HCT116 (cell line): Measurements from ENCODE around the gene ATP5PD. TPM values are rescaled to one million over a fixed set of nuclear protein-coding genes. Genes with fewer than 3 reads are reported as not detected.

Source experiments
- ATAC-seq: fragments of 200-7000 bp; cut with Tn5 transposase; 2 replicates; pipeline ENCODE4 v1.9.1; 2020; ENCODE audit warnings: mild to moderate bottlenecking, moderate library complexity
- BruUV-seq: library from RNA; stranded (reverse); fragments of 400-500 nt; replicated peaks from 2 replicates; lab custom pipeline; 2021; lab: Mats Ljungman, UMichigan
- CTCF ChIA-PET: fragments of 300-600 bp; sonication (Branson Sonifier 250); formaldehyde crosslinking; loops from one replicate; lab custom pipeline; 2021; ENCODE audit warnings: antibody characterized with exemption; lab: Charles Lee
- POLR2A ChIA-PET: fragments of 300-600, 350-600 bp; sonication (Branson Sonifier 250); formaldehyde crosslinking; loops from one replicate; lab custom pipeline; 2021; ENCODE audit warnings: antibody characterized with exemption; lab: Charles Lee
- RAD21 ChIA-PET, 2 experiments: fragments of 300-600 bp; sonication (Branson Sonifier 250); formaldehyde crosslinking; loops; one replicate each; lab custom pipeline; 2023; ENCODE audit warnings: low total read pairs in 2 of 2; ENCODE audit not compliant: uncharacterized antibody in 2 of 2, unreplicated experiment in 2 of 2, low non-redundant PET in 1 of 2; lab: Charles Lee
- DNase-seq: peaks from one replicate; pipeline ENCODE4 v3.0.0-alpha.2; 2010; ENCODE audit warnings: low read depth, low spot score
- H2AFZ ChIP-seq: fragments of 200-600 bp; shearing (Covaris generic), sonication (generic); 2 replicates; pipeline ENCODE4 v1.6.1; 2017; ENCODE audit warnings: low read depth, mixed run types, mixed read lengths, antibody characterized with exemption, low read length; ENCODE audit not compliant: poor library complexity, severe bottlenecking
- H3K27ac ChIP-seq: 2 replicates; pipeline ENCODE4 v1.5.1; 2012; ENCODE audit warnings: low read depth, low read length
- H3K27me3 ChIP-seq: fragments of 200-600 bp; sonication (generic); 2 replicates; pipeline ENCODE4 v1.6.1; 2016; ENCODE audit warnings: mixed run types, low read length, mixed read lengths; ENCODE audit not compliant: insufficient read depth
- H3K36me3 ChIP-seq, 2 experiments: fragments of 200-500 bp in 1 of 2; fragments of 200-600 bp in 1 of 2; sonication (Bioruptor generic) in 1 of 2; sonication (generic) in 1 of 2; 2 replicates each; pipeline versions ENCODE4 v1.5.1 to v1.6.1; 2014 to 2016; ENCODE audit warnings: low read length in 2 of 2, inconsistent platforms in 1 of 2, mixed read lengths in 1 of 2, mixed run types in 1 of 2; ENCODE audit not compliant: insufficient read depth in 2 of 2, control insufficient read depth in 1 of 2
- H3K4me1 ChIP-seq, 2 experiments: fragments of 200-600 bp in 1 of 2; sonication (generic) in 1 of 2; 2 replicates each; pipeline versions ENCODE4 v1.5.1 to v1.6.1; 2012 to 2017; ENCODE audit warnings: low read length in 2 of 2, inconsistent platforms in 1 of 2, mild to moderate bottlenecking in 1 of 2, mixed read lengths in 1 of 2, mixed run types in 1 of 2, moderate library complexity in 1 of 2; ENCODE audit not compliant: insufficient read depth in 2 of 2, control insufficient read depth in 1 of 2
- H3K4me2 ChIP-seq: fragments of 200-600 bp; sonication (generic); 2 replicates; pipeline ENCODE4 v1.6.1; 2017; ENCODE audit warnings: mixed run types, low read length, mixed read lengths
- H3K4me3 ChIP-seq, 2 experiments: fragments of 200-600 bp in 1 of 2; sonication (generic) in 1 of 2; replicated peaks in 1 of 2; 2 replicates each; pipeline ENCODE4 v1.5.1; 2011 to 2016; ENCODE audit warnings: low read length in 2 of 2, control low read depth in 1 of 2, low read depth in 1 of 2, mild to moderate bottlenecking in 1 of 2, mixed read lengths in 1 of 2, mixed run types in 1 of 2
- H3K79me2 ChIP-seq: fragments of 200-600 bp; sonication (generic); 2 replicates; pipeline ENCODE4 v1.6.1; 2017; ENCODE audit warnings: mild to moderate bottlenecking, mixed run types, low read length, moderate library complexity, mixed read lengths; ENCODE audit not compliant: insufficient read depth
- H3K9ac ChIP-seq: fragments of 200-600 bp; sonication (generic); 2 replicates; pipeline ENCODE4 v1.6.1; 2016; ENCODE audit warnings: low read length, mixed read lengths
- H3K9me2 ChIP-seq: fragments of 200-600 bp; sonication (generic), shearing (Covaris generic); 2 replicates; pipeline ENCODE4 v1.6.1; 2017; ENCODE audit warnings: mixed run types, mild to moderate bottlenecking, moderate library complexity; ENCODE audit not compliant: insufficient read depth
- H3K9me3 ChIP-seq, 2 experiments: fragments of 200-500 bp in 1 of 2; fragments of 200-600 bp in 1 of 2; sonication (Bioruptor generic) in 1 of 2; sonication (generic) in 1 of 2; 2 replicates each; pipeline ENCODE4 v1.6.1; 2014 to 2017; ENCODE audit warnings: low read length in 2 of 2, mixed read lengths in 2 of 2, inconsistent platforms in 1 of 2, low read depth in 1 of 2, mild to moderate bottlenecking in 1 of 2, mixed run types in 1 of 2, moderate library complexity in 1 of 2; ENCODE audit not compliant: control insufficient read depth in 1 of 2, insufficient read depth in 1 of 2
- H4K20me1 ChIP-seq: fragments of 200-600 bp; sonication (generic), shearing (Covaris generic); 2 replicates; pipeline ENCODE4 v1.6.1; 2017; ENCODE audit warnings: mixed run types, mild to moderate bottlenecking, moderate library complexity; ENCODE audit not compliant: insufficient read depth
- JUND ChIP-seq: IDR thresholded peaks from 2 replicates; pipeline ENCODE4 v1.6.1; 2012
- RAD21 ChIP-seq: IDR thresholded peaks from 2 replicates; pipeline ENCODE4 v1.6.1; 2012; ENCODE audit warnings: low read depth, mild to moderate bottlenecking
- YY1 ChIP-seq: IDR thresholded peaks from 2 replicates; pipeline ENCODE4 v1.6.1; 2011; ENCODE audit warnings: low read length, low read depth, moderate library complexity, mild to moderate bottlenecking; ENCODE audit not compliant: insufficient replicate concordance; ENCODE audit errors: extremely low read depth
- intact Hi-C: fragments of 100-400 bp; cut with micrococcal nuclease; formaldehyde crosslinking; loops from 2 replicates; pipeline ENCODE4 v1.10.0; 2022
- total RNA-seq: library from RNA; stranded (reverse); gene quantifications from one replicate; pipeline ENCODE4 v1.2.1, GENCODE V29; 2021; ENCODE audit not compliant: unreplicated experiment
- TF ChIP-seq, protein P1 (sequence below), 3 experiments: fragments of 200-600 bp in 1 of 3; sonication (generic) in 1 of 3; IDR thresholded peaks in 2 of 3; conservative IDR thresholded peaks in 1 of 3; 2 replicates each; pipeline ENCODE4 v1.5.1; 2012 to 2017; ENCODE audit warnings: low read depth in 2 of 3, low read length in 2 of 3, antibody characterized with exemption in 1 of 3, borderline replicate concordance in 1 of 3, control low read depth in 1 of 3, mild to moderate bottlenecking in 1 of 3, mixed read lengths in 1 of 3, mixed run types in 1 of 3, moderate library complexity in 1 of 3; ENCODE audit not compliant: insufficient read depth in 1 of 3

ATP5PD gene
- total RNA-seq, 1 experiment from 2014 or later, result 407 TPM

- Histone ChIP-seq H3K79me2 (peaks cover 28% of the 10 kb centered on the region), H3K4me3 (no peak overlapping the region), H3K27me3 (no peaks in the 10 kb centered on the region), H3K4me2 (no peak overlapping the region), H2AFZ (no peak overlapping the region), H3K9ac (no peak overlapping the region), H3K4me1 (peaks cover 11 to 19% of the 10 kb centered on the region in 2 experiments), H3K27ac (no peak overlapping the region), H3K9me2 (no peaks in the 10 kb centered on the region), H3K36me3 (no peaks in the 10 kb centered on the region), H4K20me1 (no peaks in the 10 kb centered on the region), H3K9me3 (no peaks in the 10 kb centered on the region)
- ChIA-PET RAD21 (no interaction called here), CTCF (interaction anchor here (1.1 to 3.8 kb wide), 5 partner anchors 23 to 53 kb away, joined by 3 to 35 read pairs (median 11); partner anchors contain the start of gene CDR2L), POLR2A (interaction anchor here (1.0 to 3.2 kb wide), 6 partner anchors 12 to 195 kb away, joined by 3 to 15 read pairs (median 6); partner anchors contain the start of gene CDR2L)
- TF ChIP-seq, protein P1, sequence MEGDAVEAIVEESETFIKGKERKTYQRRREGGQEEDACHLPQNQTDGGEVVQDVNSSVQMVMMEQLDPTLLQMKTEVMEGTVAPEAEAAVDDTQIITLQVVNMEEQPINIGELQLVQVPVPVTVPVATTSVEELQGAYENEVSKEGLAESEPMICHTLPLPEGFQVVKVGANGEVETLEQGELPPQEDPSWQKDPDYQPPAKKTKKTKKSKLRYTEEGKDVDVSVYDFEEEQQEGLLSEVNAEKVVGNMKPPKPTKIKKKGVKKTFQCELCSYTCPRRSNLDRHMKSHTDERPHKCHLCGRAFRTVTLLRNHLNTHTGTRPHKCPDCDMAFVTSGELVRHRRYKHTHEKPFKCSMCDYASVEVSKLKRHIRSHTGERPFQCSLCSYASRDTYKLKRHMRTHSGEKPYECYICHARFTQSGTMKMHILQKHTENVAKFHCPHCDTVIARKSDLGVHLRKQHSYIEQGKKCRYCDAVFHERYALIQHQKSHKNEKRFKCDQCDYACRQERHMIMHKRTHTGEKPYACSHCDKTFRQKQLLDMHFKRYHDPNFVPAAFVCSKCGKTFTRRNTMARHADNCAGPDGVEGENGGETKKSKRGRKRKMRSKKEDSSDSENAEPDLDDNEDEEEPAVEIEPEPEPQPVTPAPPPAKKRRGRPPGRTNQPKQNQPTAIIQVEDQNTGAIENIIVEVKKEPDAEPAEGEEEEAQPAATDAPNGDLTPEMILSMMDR (IDR thresholded peaks at IDR 0.05 in 2 of 3, conservative IDR thresholded peaks at IDR 0.05 in 1 of 3; ENCODE audit: borderline replicate concordance in 1 of 3, insufficient read depth in 1 of 3, low read depth in 2 of 3, low read length in 2 of 3), result 0 out of 6 replicates have a peak, but pooled peaks of 1 of the 3 experiments have one; percentile 27
- TF ChIP-seq YY1, result no peak
- no peak for TF ChIP-seq JUND
- peak; percentile 37 for TF ChIP-seq RAD21
- ATAC-seq, result no peak
- intact Hi-C loops, result no loop called here
- BruUV-seq, result no TSS peak
- DNase-seq, result no peak
Measured at GRCh38 chr17:75010683-75011400, 35.9 kb downstream of the ATP5PD start.
